Measurements from ENCODE around the gene FHDC1.

FHDC1 gene

GRCh38 chr4:152983221-152983620 lies 47.1 kb downstream of the FHDC1 start:
- no peak for FAIRE-seq

GRCh38 chr4:152983774-152984411 lies 47.8 kb downstream of the FHDC1 start:
- no peak for FAIRE-seq

DNA sequence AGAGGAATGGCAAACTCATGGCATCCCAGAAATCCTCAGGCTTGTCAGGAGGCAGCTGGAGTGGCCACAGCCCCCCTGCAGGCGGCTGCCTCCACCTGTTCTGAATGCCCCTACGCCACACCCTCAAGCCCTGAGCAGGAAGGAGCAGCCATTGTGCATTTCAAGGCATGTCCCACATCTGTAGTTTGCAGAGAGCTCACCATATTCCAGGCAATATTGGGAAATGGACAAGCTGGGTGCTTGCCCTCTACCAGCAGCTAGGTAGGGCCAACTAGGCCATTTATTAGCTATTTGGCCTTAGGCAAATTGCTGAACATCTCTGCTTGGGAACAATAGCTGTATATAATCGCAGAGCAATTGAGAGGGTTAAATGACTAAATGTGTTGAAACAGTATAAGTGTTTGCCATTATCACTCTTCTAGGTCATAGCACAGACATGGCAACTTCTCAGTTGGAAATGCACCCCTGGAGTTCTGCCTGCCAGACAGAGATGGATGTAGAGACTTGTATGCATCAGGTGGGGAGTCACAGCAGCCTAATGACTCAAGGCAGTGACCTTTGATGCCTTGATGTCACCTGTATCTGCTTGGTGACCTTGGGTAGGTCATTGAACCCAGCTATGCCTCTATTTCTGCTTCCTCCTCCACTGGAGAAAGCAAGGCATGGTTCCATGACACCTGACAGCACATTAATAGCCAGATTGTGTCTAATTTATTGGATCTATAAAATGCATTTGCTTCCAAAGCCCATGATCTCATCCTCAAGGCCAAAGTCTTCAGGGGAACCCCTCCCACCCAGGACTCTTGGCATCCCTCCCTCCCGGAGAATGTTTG lies 52.8 kb downstream of the FHDC1 start:
- FAIRE-seq: no peak

DNA sequence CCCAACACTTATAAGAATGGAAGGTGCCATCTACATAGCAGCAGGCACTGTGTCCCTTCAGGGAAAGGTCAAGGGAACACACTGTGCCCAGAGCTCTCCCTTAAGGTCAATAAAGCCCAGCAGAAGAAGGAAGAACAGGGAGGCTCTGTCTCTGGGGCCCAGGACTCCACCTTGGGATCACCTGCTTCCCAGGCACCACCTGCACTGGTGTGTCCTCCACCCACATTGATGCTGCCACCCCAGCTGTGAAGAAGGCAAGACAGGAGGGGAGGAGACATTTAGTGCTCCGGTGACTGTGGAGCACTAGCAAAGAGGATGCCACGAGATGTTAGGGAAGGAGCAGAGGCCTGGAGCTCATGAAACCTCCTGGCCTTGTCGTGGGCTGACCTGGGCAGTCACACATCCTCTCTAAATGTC lies 53.4 kb downstream of the FHDC1 start:
- FAIRE-seq: no peak

GRCh38 chr4:152990471-152991131 lies 54.5 kb downstream of the FHDC1 start:
- FAIRE-seq: no peak

DNA sequence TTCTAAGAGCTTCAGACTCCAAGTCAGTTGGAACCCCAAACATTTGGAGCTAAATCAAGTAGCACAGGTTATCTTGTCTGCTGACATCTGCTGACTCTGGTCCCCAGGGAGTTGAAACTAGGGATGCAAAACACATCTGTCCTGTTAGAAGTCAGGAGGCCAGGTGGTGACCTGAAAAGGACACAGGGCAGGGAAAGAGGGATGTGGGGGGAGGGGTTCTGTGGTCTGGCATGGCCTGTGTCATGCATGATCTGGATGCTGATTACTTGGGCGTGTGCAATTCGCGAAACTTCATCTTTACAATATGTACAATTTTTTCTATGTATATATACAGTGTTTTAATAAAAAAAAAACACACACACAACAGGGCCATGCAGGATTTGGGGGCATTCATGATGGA lies 55.3 kb downstream of the FHDC1 start:
- no peak for FAIRE-seq

DNA sequence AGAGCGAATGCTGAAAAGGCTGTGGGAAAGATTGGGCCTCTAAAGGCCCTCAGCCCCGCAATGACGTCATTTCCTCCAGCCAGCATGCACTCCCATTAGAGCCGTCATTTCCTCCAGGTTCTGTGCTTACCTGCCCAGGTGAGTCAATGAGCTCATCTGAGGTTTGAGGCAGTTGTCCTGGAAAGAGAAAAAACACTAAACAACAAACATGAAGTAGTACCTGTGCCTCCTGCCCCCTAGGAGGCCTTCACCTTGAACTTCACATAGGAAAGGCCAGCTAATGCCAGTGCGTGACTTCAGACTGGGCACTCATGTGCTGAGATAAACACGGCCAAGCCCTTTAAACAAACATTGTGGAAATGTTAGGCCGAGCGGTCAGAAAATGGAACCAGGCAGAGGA lies 55.9 kb downstream of the FHDC1 start:
- FAIRE-seq: no peak

- no peak for FAIRE-seq
Measured at GRCh38 chr4:152992466-152992865, 56.3 kb downstream of the FHDC1 start.

GRCh38 chr4:152994038-152994437 lies 57.9 kb downstream of the FHDC1 start:
- FAIRE-seq: no peak

DNA sequence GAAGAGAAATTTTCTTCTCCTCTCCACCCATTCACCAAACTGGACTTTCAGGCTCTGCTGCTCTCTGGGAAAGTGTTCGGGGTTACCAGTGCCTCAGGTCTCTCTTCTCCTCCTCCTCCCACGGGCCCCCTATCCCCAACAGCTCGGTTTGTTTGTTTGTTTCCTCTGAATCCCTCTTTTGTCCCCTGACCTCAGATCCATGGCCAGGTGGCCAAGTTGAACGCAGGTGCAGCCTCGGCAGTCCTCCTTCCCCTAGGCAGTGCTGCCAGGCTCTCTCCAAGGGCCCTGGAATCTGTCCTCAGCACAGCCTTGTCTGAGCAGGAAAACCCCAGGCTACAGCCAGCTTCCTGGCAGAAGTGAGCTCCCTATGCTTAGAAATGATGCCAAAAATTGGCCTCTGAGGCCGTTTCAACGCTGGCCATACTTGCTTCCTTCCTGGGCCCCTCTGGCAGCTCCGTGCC lies 60.0 kb downstream of the FHDC1 start:
- FAIRE-seq: no peak

DNA sequence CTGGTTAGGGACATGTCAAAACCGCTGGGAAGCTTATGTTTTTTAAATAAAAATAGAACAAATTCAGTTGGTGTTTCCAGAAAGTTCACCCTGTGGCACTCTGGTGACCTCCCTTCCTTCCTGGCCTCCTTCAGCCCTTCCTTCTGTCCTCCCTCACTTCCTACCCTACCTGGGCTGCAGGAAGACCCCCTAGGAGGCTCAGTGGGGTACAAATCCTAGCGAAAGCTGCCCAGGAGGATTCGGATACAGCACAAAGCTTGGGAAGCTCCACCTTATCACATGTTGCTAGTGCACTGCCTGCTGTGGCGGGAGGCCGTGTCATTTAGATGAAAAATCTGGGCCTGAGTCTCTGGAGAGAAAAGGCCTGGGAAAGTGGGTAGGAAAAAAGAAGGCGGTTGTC lies 60.5 kb downstream of the FHDC1 start:
- no peak for FAIRE-seq

- no peak for FAIRE-seq
Measured at GRCh38 chr4:152997288-152997687, 61.2 kb downstream of the FHDC1 start.

DNA sequence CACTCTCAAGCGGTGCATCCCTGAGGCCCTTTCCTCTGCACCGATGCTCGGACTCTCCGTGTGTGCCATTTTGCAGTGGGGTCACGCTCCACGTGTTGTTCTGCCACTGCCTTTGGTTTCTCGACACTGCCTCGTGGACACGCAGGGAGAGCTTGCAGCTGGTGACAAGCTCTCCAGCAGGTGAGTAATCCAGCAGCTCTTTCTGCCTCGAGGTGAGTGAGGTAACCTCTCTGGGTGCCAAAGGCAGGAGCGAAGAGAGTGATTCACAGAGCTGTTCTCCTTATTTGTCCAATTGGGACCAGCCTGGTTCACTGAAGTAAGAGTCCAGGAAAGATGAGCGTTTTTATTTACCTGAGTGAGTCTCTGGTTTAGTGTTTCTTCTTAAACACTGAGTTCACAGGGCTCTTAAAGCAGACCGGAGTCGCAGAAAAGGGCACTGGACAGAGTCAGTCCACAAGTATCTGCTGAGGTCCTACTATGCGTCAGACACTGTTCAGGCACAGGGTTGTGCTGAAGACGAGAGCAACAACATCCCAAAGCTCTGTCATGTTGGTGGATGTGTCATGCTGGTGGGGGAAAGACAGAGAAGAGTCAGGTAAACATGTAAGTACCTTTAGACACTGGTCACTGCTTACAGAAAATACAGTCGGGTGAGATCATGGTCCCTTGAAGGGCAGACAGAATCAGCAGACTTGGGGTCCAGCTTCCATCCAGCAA lies 61.8 kb downstream of the FHDC1 start:
- FAIRE-seq: no peak

DNA sequence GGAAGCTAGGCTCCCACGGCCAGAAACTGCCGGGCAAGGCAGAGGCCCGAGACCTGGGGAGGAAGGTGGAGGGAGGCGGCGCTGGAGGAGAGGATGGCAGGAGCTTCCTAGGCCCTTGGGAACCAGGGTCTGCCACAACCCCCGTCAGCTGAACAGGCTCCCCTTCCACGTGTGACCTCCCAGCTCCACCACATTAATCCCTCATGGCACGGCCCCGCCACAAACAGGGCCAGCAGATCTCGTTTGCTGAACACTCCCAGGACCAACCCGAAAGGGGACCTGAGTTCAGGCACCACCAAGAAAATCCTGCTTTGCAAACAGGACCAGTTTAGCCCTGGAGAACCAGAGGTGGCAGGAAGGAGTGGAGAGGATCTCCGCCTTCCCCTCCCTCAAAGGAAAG lies 62.7 kb downstream of the FHDC1 start:
- no peak for FAIRE-seq

GRCh38 chr4:152999346-153000075 lies 63.4 kb downstream of the FHDC1 start:
- FAIRE-seq: no peak

DNA sequence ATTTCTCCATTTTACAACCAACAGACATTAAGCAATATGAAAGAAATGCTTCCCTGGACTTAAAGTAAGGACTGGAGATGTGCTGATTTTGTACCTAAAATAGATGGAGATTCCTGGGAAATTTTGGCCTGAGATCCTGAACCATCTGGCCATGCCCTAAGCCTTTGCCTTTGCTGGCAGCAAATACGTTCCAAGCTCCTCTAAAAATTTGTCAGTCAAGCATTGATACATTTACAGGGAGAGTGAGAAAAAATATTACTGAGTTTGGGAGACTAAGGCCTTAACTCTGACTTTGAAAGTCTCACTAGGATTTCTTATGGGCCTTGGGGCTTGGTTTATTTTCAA lies 63.9 kb downstream of the FHDC1 start:
- FAIRE-seq: no peak

GRCh38 chr4:153001626-153002025 lies 65.5 kb downstream of the FHDC1 start:
- FAIRE-seq: no peak

DNA sequence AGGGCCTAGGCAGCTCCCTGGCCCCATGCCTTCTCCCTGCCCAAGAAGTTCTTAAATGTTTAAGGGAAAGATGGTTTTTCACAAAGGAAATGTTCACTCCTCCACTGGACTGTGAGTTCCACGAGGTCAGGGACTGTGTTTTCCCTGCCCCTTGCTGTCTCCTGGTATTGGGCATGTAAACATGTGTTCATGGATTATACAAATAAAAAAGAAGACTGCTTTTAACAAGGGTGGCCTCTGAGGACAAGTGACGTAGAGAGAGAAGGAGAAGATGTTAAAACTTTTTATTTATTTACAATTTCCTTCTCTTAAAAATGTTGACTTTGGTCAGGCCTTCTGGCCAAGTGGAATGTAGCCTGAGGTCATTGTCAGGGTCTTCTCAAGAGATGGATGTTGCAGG lies 66.0 kb downstream of the FHDC1 start:
- no peak for FAIRE-seq

- FAIRE-seq: no peak
Measured at GRCh38 chr4:153004081-153004850, 68.1 kb downstream of the FHDC1 start.

- no peak for FAIRE-seq
Measured at GRCh38 chr4:153005899-153006381, 69.8 kb downstream of the FHDC1 start.

- FAIRE-seq: no peak
Measured at GRCh38 chr4:153008578-153009199, 72.6 kb downstream of the FHDC1 start.

Data from islet of Langerhans (tissue), 1 donor.